HCT116 (cell line): Measurements from ENCODE around the gene ARPC4. TPM values are rescaled to one million over a fixed set of nuclear protein-coding genes. Genes with fewer than 3 reads are reported as not detected.

Experiments used
- ATAC-seq: fragments of 200-7000 bp; cut with Tn5 transposase; 2 replicates; pipeline ENCODE4 v1.9.1; 2020; ENCODE audit warnings: mild to moderate bottlenecking, moderate library complexity
- BruUV-seq: library from RNA; stranded (reverse); fragments of 400-500 nt; replicated peaks from 2 replicates; lab custom pipeline; 2021; lab: Mats Ljungman, UMichigan
- CTCF ChIA-PET: fragments of 300-600 bp; sonication (Branson Sonifier 250); formaldehyde crosslinking; loops from one replicate; lab custom pipeline; 2021; ENCODE audit warnings: antibody characterized with exemption; lab: Charles Lee
- POLR2A ChIA-PET: fragments of 300-600, 350-600 bp; sonication (Branson Sonifier 250); formaldehyde crosslinking; loops from one replicate; lab custom pipeline; 2021; ENCODE audit warnings: antibody characterized with exemption; lab: Charles Lee
- RAD21 ChIA-PET, 2 experiments: fragments of 300-600 bp; sonication (Branson Sonifier 250); formaldehyde crosslinking; loops; one replicate each; lab custom pipeline; 2023; ENCODE audit warnings: low total read pairs in 2 of 2; ENCODE audit not compliant: uncharacterized antibody in 2 of 2, unreplicated experiment in 2 of 2, low non-redundant PET in 1 of 2; lab: Charles Lee
- DNase-seq: peaks from one replicate; pipeline ENCODE4 v3.0.0-alpha.2; 2010; ENCODE audit warnings: low read depth, low spot score
- H2AFZ ChIP-seq: fragments of 200-600 bp; shearing (Covaris generic), sonication (generic); 2 replicates; pipeline ENCODE4 v1.6.1; 2017; ENCODE audit warnings: low read depth, mixed run types, mixed read lengths, antibody characterized with exemption, low read length; ENCODE audit not compliant: poor library complexity, severe bottlenecking
- H3K27ac ChIP-seq: 2 replicates; pipeline ENCODE4 v1.5.1; 2012; ENCODE audit warnings: low read depth, low read length
- H3K27me3 ChIP-seq: fragments of 200-600 bp; sonication (generic); 2 replicates; pipeline ENCODE4 v1.6.1; 2016; ENCODE audit warnings: mixed run types, low read length, mixed read lengths; ENCODE audit not compliant: insufficient read depth
- H3K36me3 ChIP-seq, 2 experiments: fragments of 200-500 bp in 1 of 2; fragments of 200-600 bp in 1 of 2; sonication (Bioruptor generic) in 1 of 2; sonication (generic) in 1 of 2; 2 replicates each; pipeline versions ENCODE4 v1.5.1 to v1.6.1; 2014 to 2016; ENCODE audit warnings: low read length in 2 of 2, inconsistent platforms in 1 of 2, mixed read lengths in 1 of 2, mixed run types in 1 of 2; ENCODE audit not compliant: insufficient read depth in 2 of 2, control insufficient read depth in 1 of 2
- H3K4me1 ChIP-seq, 2 experiments: fragments of 200-600 bp in 1 of 2; sonication (generic) in 1 of 2; 2 replicates each; pipeline versions ENCODE4 v1.5.1 to v1.6.1; 2012 to 2017; ENCODE audit warnings: low read length in 2 of 2, inconsistent platforms in 1 of 2, mild to moderate bottlenecking in 1 of 2, mixed read lengths in 1 of 2, mixed run types in 1 of 2, moderate library complexity in 1 of 2; ENCODE audit not compliant: insufficient read depth in 2 of 2, control insufficient read depth in 1 of 2
- H3K4me2 ChIP-seq: fragments of 200-600 bp; sonication (generic); 2 replicates; pipeline ENCODE4 v1.6.1; 2017; ENCODE audit warnings: mixed run types, low read length, mixed read lengths
- H3K4me3 ChIP-seq, 2 experiments: fragments of 200-600 bp in 1 of 2; sonication (generic) in 1 of 2; replicated peaks in 1 of 2; 2 replicates each; pipeline ENCODE4 v1.5.1; 2011 to 2016; ENCODE audit warnings: low read length in 2 of 2, control low read depth in 1 of 2, low read depth in 1 of 2, mild to moderate bottlenecking in 1 of 2, mixed read lengths in 1 of 2, mixed run types in 1 of 2
- H3K79me2 ChIP-seq: fragments of 200-600 bp; sonication (generic); 2 replicates; pipeline ENCODE4 v1.6.1; 2017; ENCODE audit warnings: mild to moderate bottlenecking, mixed run types, low read length, moderate library complexity, mixed read lengths; ENCODE audit not compliant: insufficient read depth
- H3K9ac ChIP-seq: fragments of 200-600 bp; sonication (generic); 2 replicates; pipeline ENCODE4 v1.6.1; 2016; ENCODE audit warnings: low read length, mixed read lengths
- H3K9me2 ChIP-seq: fragments of 200-600 bp; sonication (generic), shearing (Covaris generic); 2 replicates; pipeline ENCODE4 v1.6.1; 2017; ENCODE audit warnings: mixed run types, mild to moderate bottlenecking, moderate library complexity; ENCODE audit not compliant: insufficient read depth
- H3K9me3 ChIP-seq, 2 experiments: fragments of 200-500 bp in 1 of 2; fragments of 200-600 bp in 1 of 2; sonication (Bioruptor generic) in 1 of 2; sonication (generic) in 1 of 2; 2 replicates each; pipeline ENCODE4 v1.6.1; 2014 to 2017; ENCODE audit warnings: low read length in 2 of 2, mixed read lengths in 2 of 2, inconsistent platforms in 1 of 2, low read depth in 1 of 2, mild to moderate bottlenecking in 1 of 2, mixed run types in 1 of 2, moderate library complexity in 1 of 2; ENCODE audit not compliant: control insufficient read depth in 1 of 2, insufficient read depth in 1 of 2
- H4K20me1 ChIP-seq: fragments of 200-600 bp; sonication (generic), shearing (Covaris generic); 2 replicates; pipeline ENCODE4 v1.6.1; 2017; ENCODE audit warnings: mixed run types, mild to moderate bottlenecking, moderate library complexity; ENCODE audit not compliant: insufficient read depth
- ATF3 ChIP-seq: IDR thresholded peaks from 2 replicates; pipeline ENCODE4 v1.6.1; 2012
- EGR1 ChIP-seq: IDR thresholded peaks from 2 replicates; pipeline ENCODE4 v1.6.1; 2012; ENCODE audit warnings: low read depth
- ELF1 ChIP-seq: IDR thresholded peaks from 2 replicates; pipeline ENCODE4 v1.6.1; 2012; ENCODE audit warnings: low read depth, borderline replicate concordance
- JUND ChIP-seq: IDR thresholded peaks from 2 replicates; pipeline ENCODE4 v1.6.1; 2012
- POLR2AphosphoS5 ChIP-seq: IDR thresholded peaks from 2 replicates; pipeline ENCODE4 v1.6.1; 2011; ENCODE audit warnings: mild to moderate bottlenecking, low read depth, low read length, moderate library complexity
- SIN3A ChIP-seq: IDR thresholded peaks from 2 replicates; pipeline ENCODE4 v1.6.1; 2012; ENCODE audit warnings: low read depth
- SRF ChIP-seq: IDR thresholded peaks from 2 replicates; pipeline ENCODE4 v1.6.1; 2012; ENCODE audit warnings: low read depth
- YY1 ChIP-seq: IDR thresholded peaks from 2 replicates; pipeline ENCODE4 v1.6.1; 2011; ENCODE audit warnings: low read length, low read depth, moderate library complexity, mild to moderate bottlenecking; ENCODE audit not compliant: insufficient replicate concordance; ENCODE audit errors: extremely low read depth
- ZNF274 ChIP-seq: fragments of 200-500 bp; sonication (Bioruptor generic); IDR thresholded peaks from 2 replicates; pipeline ENCODE4 v1.6.1; 2014; ENCODE audit warnings: mild to moderate bottlenecking, low read depth, low read length, inconsistent platforms
- intact Hi-C: fragments of 100-400 bp; cut with micrococcal nuclease; formaldehyde crosslinking; loops from 2 replicates; pipeline ENCODE4 v1.10.0; 2022
- total RNA-seq: library from RNA; stranded (reverse); gene quantifications from one replicate; pipeline ENCODE4 v1.2.1, GENCODE V29; 2021; ENCODE audit not compliant: unreplicated experiment
- TF ChIP-seq, protein P1 (sequence below): IDR thresholded peaks from 2 replicates; pipeline ENCODE4 v1.6.1; 2011; ENCODE audit warnings: mild to moderate bottlenecking, low read length, moderate library complexity; ENCODE audit not compliant: insufficient replicate concordance; ENCODE audit errors: extremely low read depth
- TF ChIP-seq, protein P2 (sequence below), 3 experiments: fragments of 200-600 bp in 1 of 3; sonication (generic) in 1 of 3; IDR thresholded peaks in 2 of 3; conservative IDR thresholded peaks in 1 of 3; 2 replicates each; pipeline ENCODE4 v1.5.1; 2012 to 2017; ENCODE audit warnings: low read depth in 2 of 3, low read length in 2 of 3, antibody characterized with exemption in 1 of 3, borderline replicate concordance in 1 of 3, control low read depth in 1 of 3, mild to moderate bottlenecking in 1 of 3, mixed read lengths in 1 of 3, mixed run types in 1 of 3, moderate library complexity in 1 of 3; ENCODE audit not compliant: insufficient read depth in 1 of 3
- TF ChIP-seq, protein P3 (sequence below): IDR thresholded peaks from 2 replicates; pipeline ENCODE4 v1.6.1; 2012

Gene ARPC4
- total RNA-seq, 1 experiment from 2014 or later = 110 TPM

- H3K9me3 ChIP-seq = no peaks in the 10 kb centered on the region
- no peak overlapping the region for H2AFZ ChIP-seq
- ChIA-PET RAD21 (no interaction called here), CTCF (no interaction called here), POLR2A (interaction anchor here (0.7 kb wide), 1 partner anchor 86 kb away, joined by 4 read pairs; no protein-coding TSS in a partner anchor)
- H3K9me2 ChIP-seq = no peaks in the 10 kb centered on the region
- peaks cover 0 to 11% of the 10 kb centered on the region in 2 experiments; a peak in 1 of 4 replicates for H3K4me1 ChIP-seq
- TF ChIP-seq YY1 (no peak), SRF (no peak), POLR2AphosphoS5 (no peak), ATF3 (no peak), SIN3A (no peak), ZNF274 (no peak), ELF1 (no peak), EGR1 (no peak), JUND (no peak)
- TF ChIP-seq, protein P1, sequence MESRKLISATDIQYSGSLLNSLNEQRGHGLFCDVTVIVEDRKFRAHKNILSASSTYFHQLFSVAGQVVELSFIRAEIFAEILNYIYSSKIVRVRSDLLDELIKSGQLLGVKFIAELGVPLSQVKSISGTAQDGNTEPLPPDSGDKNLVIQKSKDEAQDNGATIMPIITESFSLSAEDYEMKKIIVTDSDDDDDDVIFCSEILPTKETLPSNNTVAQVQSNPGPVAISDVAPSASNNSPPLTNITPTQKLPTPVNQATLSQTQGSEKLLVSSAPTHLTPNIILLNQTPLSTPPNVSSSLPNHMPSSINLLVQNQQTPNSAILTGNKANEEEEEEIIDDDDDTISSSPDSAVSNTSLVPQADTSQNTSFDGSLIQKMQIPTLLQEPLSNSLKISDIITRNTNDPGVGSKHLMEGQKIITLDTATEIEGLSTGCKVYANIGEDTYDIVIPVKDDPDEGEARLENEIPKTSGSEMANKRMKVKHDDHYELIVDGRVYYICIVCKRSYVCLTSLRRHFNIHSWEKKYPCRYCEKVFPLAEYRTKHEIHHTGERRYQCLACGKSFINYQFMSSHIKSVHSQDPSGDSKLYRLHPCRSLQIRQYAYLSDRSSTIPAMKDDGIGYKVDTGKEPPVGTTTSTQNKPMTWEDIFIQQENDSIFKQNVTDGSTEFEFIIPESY = no peak
- TF ChIP-seq, protein P2, sequence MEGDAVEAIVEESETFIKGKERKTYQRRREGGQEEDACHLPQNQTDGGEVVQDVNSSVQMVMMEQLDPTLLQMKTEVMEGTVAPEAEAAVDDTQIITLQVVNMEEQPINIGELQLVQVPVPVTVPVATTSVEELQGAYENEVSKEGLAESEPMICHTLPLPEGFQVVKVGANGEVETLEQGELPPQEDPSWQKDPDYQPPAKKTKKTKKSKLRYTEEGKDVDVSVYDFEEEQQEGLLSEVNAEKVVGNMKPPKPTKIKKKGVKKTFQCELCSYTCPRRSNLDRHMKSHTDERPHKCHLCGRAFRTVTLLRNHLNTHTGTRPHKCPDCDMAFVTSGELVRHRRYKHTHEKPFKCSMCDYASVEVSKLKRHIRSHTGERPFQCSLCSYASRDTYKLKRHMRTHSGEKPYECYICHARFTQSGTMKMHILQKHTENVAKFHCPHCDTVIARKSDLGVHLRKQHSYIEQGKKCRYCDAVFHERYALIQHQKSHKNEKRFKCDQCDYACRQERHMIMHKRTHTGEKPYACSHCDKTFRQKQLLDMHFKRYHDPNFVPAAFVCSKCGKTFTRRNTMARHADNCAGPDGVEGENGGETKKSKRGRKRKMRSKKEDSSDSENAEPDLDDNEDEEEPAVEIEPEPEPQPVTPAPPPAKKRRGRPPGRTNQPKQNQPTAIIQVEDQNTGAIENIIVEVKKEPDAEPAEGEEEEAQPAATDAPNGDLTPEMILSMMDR (IDR thresholded peaks at IDR 0.05 in 2 of 3, conservative IDR thresholded peaks at IDR 0.05 in 1 of 3; ENCODE audit: borderline replicate concordance in 1 of 3, insufficient read depth in 1 of 3, low read depth in 2 of 3, low read length in 2 of 3) = no peak
- TF ChIP-seq, protein P3, sequence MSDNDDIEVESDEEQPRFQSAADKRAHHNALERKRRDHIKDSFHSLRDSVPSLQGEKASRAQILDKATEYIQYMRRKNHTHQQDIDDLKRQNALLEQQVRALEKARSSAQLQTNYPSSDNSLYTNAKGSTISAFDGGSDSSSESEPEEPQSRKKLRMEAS = no peak
- no TSS peak for BruUV-seq
- intact Hi-C loops = no loop called here
- H3K4me2 ChIP-seq = no peak overlapping the region
- no peaks in the 10 kb centered on the region for H3K27me3 ChIP-seq
- DNase-seq = no peak
- no peak overlapping the region for H3K9ac ChIP-seq
- peaks cover 10 to 16% of the 10 kb centered on the region in 2 experiments; a peak in 3 of 4 replicates for H3K36me3 ChIP-seq
- no peaks in the 10 kb centered on the region for H4K20me1 ChIP-seq
- no peak overlapping the region for H3K27ac ChIP-seq
- no peak overlapping the region for H3K4me3 ChIP-seq
- H3K79me2 ChIP-seq = no peaks in the 10 kb centered on the region
- ATAC-seq = no peak
Observed at GRCh38 chr3:9780910-9781309, 12.0 kb upstream of the ARPC4 start.
